H9 (cell line): ENCODE results near the gene MAPK13. TPM values are rescaled to one million over a fixed set of nuclear protein-coding genes. Genes with fewer than 3 reads are reported as not detected.

Experiments
- DNase-seq: peaks from one replicate; pipeline ENCODE4 v3.0.0-alpha.2; 2017
- H2AFZ ChIP-seq: one replicate; pipeline ENCODE4 v1.6.1; 2013; ENCODE audit warnings: mild to moderate bottlenecking, low read length, control low read depth, moderate library complexity
- H2AK5ac ChIP-seq: 2 replicates; pipeline ENCODE4 v1.6.1; 2013; ENCODE audit warnings: low read length, control low read depth, mixed read lengths; ENCODE audit not compliant: insufficient read length
- H2BK120ac ChIP-seq: one replicate; pipeline ENCODE4 v1.6.1; 2013; ENCODE audit warnings: low read depth, mild to moderate bottlenecking, low read length, control low read depth, inconsistent platforms; ENCODE audit not compliant: poor library complexity, severe bottlenecking
- H2BK12ac ChIP-seq: 2 replicates; pipeline ENCODE4 v1.6.1; 2013; ENCODE audit warnings: low read length, control low read depth, mixed read lengths, low read depth; ENCODE audit not compliant: insufficient read length
- H2BK15ac ChIP-seq: 2 replicates; pipeline ENCODE4 v1.6.1; 2013; ENCODE audit warnings: low read depth, low read length, control low read depth
- H2BK20ac ChIP-seq: one replicate; pipeline ENCODE4 v1.6.1; 2013; ENCODE audit warnings: low read depth, mild to moderate bottlenecking, low read length, control low read depth, inconsistent platforms; ENCODE audit not compliant: poor library complexity, severe bottlenecking
- H2BK5ac ChIP-seq: 2 replicates; pipeline ENCODE4 v1.6.1; 2013; ENCODE audit warnings: low read length, control low read depth, mixed read lengths; ENCODE audit not compliant: insufficient read length
- H3K14ac ChIP-seq: 2 replicates; pipeline ENCODE4 v1.6.1; 2013; ENCODE audit warnings: low read length, control low read depth; ENCODE audit not compliant: insufficient read depth
- H3K18ac ChIP-seq: 2 replicates; pipeline ENCODE4 v1.6.1; 2013; ENCODE audit warnings: low read depth, mild to moderate bottlenecking, mixed read lengths, low read length, control low read depth; ENCODE audit not compliant: insufficient read length
- H3K23ac ChIP-seq: 2 replicates; pipeline ENCODE4 v1.6.1; 2013; ENCODE audit warnings: low read length, control low read depth, mixed read lengths, low read depth; ENCODE audit not compliant: insufficient read length
- H3K23me2 ChIP-seq: 2 replicates; pipeline ENCODE4 v1.6.1; 2013; ENCODE audit warnings: low read depth, mild to moderate bottlenecking, mixed read lengths, low read length, control low read depth; ENCODE audit not compliant: insufficient read length, poor library complexity, severe bottlenecking
- H3K27ac ChIP-seq: 2 replicates; pipeline ENCODE4 v1.5.1; 2013; ENCODE audit warnings: low read length, control low read depth, mixed read lengths, low read depth; ENCODE audit not compliant: insufficient read length
- H3K27me3 ChIP-seq: 2 replicates; pipeline ENCODE4 v1.6.1; 2013; ENCODE audit warnings: low read length, control low read depth, inconsistent platforms; ENCODE audit not compliant: insufficient read depth
- H3K4ac ChIP-seq: 2 replicates; pipeline ENCODE4 v1.6.1; 2013; ENCODE audit warnings: low read depth, mild to moderate bottlenecking, control low read depth, inconsistent platforms, low read length, moderate library complexity
- H3K4me1 ChIP-seq: 2 replicates; pipeline ENCODE4 v1.6.1; 2013; ENCODE audit warnings: low read length, control low read depth, inconsistent platforms; ENCODE audit not compliant: insufficient read depth
- H3K4me2 ChIP-seq: 2 replicates; pipeline ENCODE4 v1.6.1; 2013; ENCODE audit warnings: low read length, control low read depth, mixed read lengths; ENCODE audit not compliant: insufficient read length, insufficient read depth
- H3K56ac ChIP-seq: 2 replicates; pipeline ENCODE4 v1.6.1; 2013; ENCODE audit warnings: low read depth, mild to moderate bottlenecking, mixed read lengths, low read length, control low read depth; ENCODE audit not compliant: insufficient read length
- H3K79me1 ChIP-seq: 2 replicates; pipeline ENCODE4 v1.6.1; 2013; ENCODE audit warnings: low read depth, mild to moderate bottlenecking, moderate library complexity, low read length, control low read depth, inconsistent platforms; ENCODE audit not compliant: insufficient read depth, poor library complexity, severe bottlenecking
- H3K79me2 ChIP-seq: 2 replicates; pipeline ENCODE4 v1.6.1; 2013; ENCODE audit warnings: low read length, control low read depth, inconsistent platforms; ENCODE audit not compliant: insufficient read depth
- H3K9ac ChIP-seq: 2 replicates; pipeline ENCODE4 v1.6.1; 2013; ENCODE audit warnings: low read length, control low read depth, mixed read lengths; ENCODE audit not compliant: insufficient read length; ENCODE audit errors: extremely low read depth
- H3K9me3 ChIP-seq: one replicate; pipeline ENCODE4 v1.6.1; 2013; ENCODE audit warnings: low read depth, low read length, inconsistent platforms; ENCODE audit not compliant: control insufficient read depth
- H3T11ph ChIP-seq: one replicate; pipeline ENCODE4 v1.6.1; 2013; ENCODE audit warnings: mild to moderate bottlenecking, low read length, control low read depth, inconsistent platforms
- H4K20me1 ChIP-seq: one replicate; pipeline ENCODE4 v1.6.1; 2013; ENCODE audit not compliant: control insufficient read depth, insufficient read length, insufficient read depth
- H4K5ac ChIP-seq: 2 replicates; pipeline ENCODE4 v1.6.1; 2013; ENCODE audit warnings: low read depth, mild to moderate bottlenecking, mixed read lengths, low read length, control low read depth; ENCODE audit not compliant: insufficient read length
- H4K8ac ChIP-seq: replicated peaks from 2 replicates; pipeline ENCODE4 v1.6.1; 2013; ENCODE audit warnings: low read length, control low read depth, mixed read lengths, low read depth; ENCODE audit not compliant: insufficient read length
- H4K91ac ChIP-seq: 2 replicates; pipeline ENCODE4 v1.6.1; 2013; ENCODE audit warnings: low read depth, mild to moderate bottlenecking, moderate library complexity, mixed read lengths, low read length, control low read depth; ENCODE audit not compliant: insufficient read length
- H3K27ac Mint-ChIP-seq, 3 experiments: 2 replicates in 2 of 3; 3 replicates in 1 of 3; pipeline ENCODE4 v1.8.0; 2020 to 2021; ENCODE audit warnings: mixed read lengths in 3 of 3, mild to moderate bottlenecking in 1 of 3, moderate library complexity in 1 of 3
- H3K27me3 Mint-ChIP-seq: 2 replicates; pipeline ENCODE4 v1.8.0; 2021; ENCODE audit warnings: low read depth, mild to moderate bottlenecking, moderate library complexity, mixed read lengths
- H3K36me3 Mint-ChIP-seq, 3 experiments: 2 replicates in 2 of 3; 3 replicates in 1 of 3; pipeline ENCODE4 v1.8.0; 2020 to 2021; ENCODE audit warnings: low read depth in 3 of 3, mixed read lengths in 3 of 3; ENCODE audit not compliant: insufficient read depth in 1 of 3
- H3K4me1 Mint-ChIP-seq, 2 experiments: 2 replicates each; pipeline ENCODE4 v1.8.0; 2020; ENCODE audit warnings: mixed read lengths in 2 of 2
- H3K4me3 Mint-ChIP-seq, 2 experiments: 2 replicates in 1 of 2; 3 replicates in 1 of 2; pipeline ENCODE4 v1.8.0; 2020 to 2021; ENCODE audit warnings: mild to moderate bottlenecking in 2 of 2, mixed read lengths in 2 of 2, moderate library complexity in 1 of 2
- H3K9me3 Mint-ChIP-seq, 2 experiments: 2 replicates in 1 of 2; 3 replicates in 1 of 2; pipeline ENCODE4 v1.8.0; 2020; ENCODE audit warnings: mild to moderate bottlenecking in 2 of 2, mixed read lengths in 2 of 2, moderate library complexity in 1 of 2
- CTCF ChIP-seq: fragments of 200-600 bp; sonication (generic); conservative IDR thresholded peaks from 3 replicates; pipeline ENCODE4 v1.8.0; 2021; ENCODE audit warnings: antibody characterized with exemption, mild to moderate bottlenecking
- WGBS: extraction: QIAGEN DNeasy Blood & Tissue Kit; methylation state at CpG from one replicate; pipeline ENCODE4 v1.1.7; 2013; ENCODE audit warnings: missing lambda C conversion rate, low lambda C conversion rate, mixed read lengths; ENCODE audit not compliant: insufficient read length; ENCODE audit errors: extremely low coverage; 5-methylcytosine and 5-hydroxymethylcytosine counted together
- total RNA-seq: library from RNA; stranded (reverse); gene quantifications from 2 replicates; pipeline ENCODE4 v1.2.1, GENCODE V29; 2021

The MAPK13 gene
- total RNA-seq, 1 experiment from 2014 or later, result 18.9 TPM

GRCh38 chr6:36113703-36114102, 16.6 kb upstream of the MAPK13 start:
- no peaks in the 10 kb centered on the region for H3K79me2 ChIP-seq
- H2BK120ac ChIP-seq, result no peak overlapping the region
- no peak overlapping the region for H3K4ac ChIP-seq
- no peak overlapping the region for H4K5ac ChIP-seq
- H3K9me3 Mint-ChIP-seq, result no peaks in the 10 kb centered on the region
- no peak overlapping the region for H2BK15ac ChIP-seq
- no peak overlapping the region for H2BK12ac ChIP-seq
- H2BK20ac ChIP-seq, result no peak overlapping the region
- H2BK5ac ChIP-seq, result no peak overlapping the region
- H3K14ac ChIP-seq, result no peak overlapping the region
- H3K23me2 ChIP-seq, result no peaks in the 10 kb centered on the region
- H4K91ac ChIP-seq, result no peak overlapping the region
- H3K9me3 ChIP-seq, result no peaks in the 10 kb centered on the region
- WGBS, result no CpG with 5 or more reads among the region's 2 CpGs
- TF ChIP-seq CTCF, result no peak
- no peak overlapping the region for H3K27ac ChIP-seq
- no peak for DNase-seq
- H3K27me3 ChIP-seq, result no peaks in the 10 kb centered on the region
- H3K56ac ChIP-seq, result no peak overlapping the region
- no peak overlapping the region for H3T11ph ChIP-seq
- no peak overlapping the region for H3K9ac ChIP-seq
- H3K79me1 ChIP-seq, result no peaks in the 10 kb centered on the region
- no peak overlapping the region for H2AFZ ChIP-seq
- H4K8ac ChIP-seq, result no peak overlapping the region
- no peaks in the 10 kb centered on the region for H4K20me1 ChIP-seq
- H3K27ac Mint-ChIP-seq, result no peak overlapping the region
- H3K18ac ChIP-seq, result no peak overlapping the region
- H3K23ac ChIP-seq, result no peak overlapping the region
- H2AK5ac ChIP-seq, result no peak overlapping the region
- no peaks in the 10 kb centered on the region for H3K27me3 Mint-ChIP-seq
- no peak overlapping the region for H3K4me3 Mint-ChIP-seq
- no peaks in the 10 kb centered on the region for H3K4me1 ChIP-seq
- H3K4me2 ChIP-seq, result no peak overlapping the region
- peaks cover under 1 to 22% (median 9%) of the 10 kb centered on the region in 3 experiments for H3K36me3 Mint-ChIP-seq
- peaks cover 15 to 16% of the 10 kb centered on the region in 2 experiments for H3K4me1 Mint-ChIP-seq
